ENCODE results near the gene CYTIP. TPM values are rescaled to one million over a fixed set of nuclear protein-coding genes. Genes with fewer than 3 reads are reported as not detected.
"Not testable (repeated sequence)": the region's sequence is repeated elsewhere in the genome, so short reads cannot be mapped to it uniquely, and the experiment has no call there.

Gene CYTIP
- total RNA-seq, 2 experiments from 2014 or later, result 369 to 388 TPM

GRCh38 chr2:157411624-157412336 is 32.1 kb downstream of the CYTIP start:
- peaks cover 66% of the 10 kb centered on the region for H3K36me3 Mint-ChIP-seq
- no peak overlapping the region for H3K4me3 Mint-ChIP-seq
- ChIA-PET CTCF (interaction anchor here (0.7 to 7.4 kb wide), 3 partner anchors 76 to 105 kb away, joined by 3 to 39 read pairs (median 29); no protein-coding TSS in a partner anchor), POLR2A (interaction anchor here (0.9 to 5.6 kb wide), 7 partner anchors 10 to 84 kb away, joined by 3 to 147 read pairs (median 6); partner anchors contain the start of gene CYTIP)
- H3K4me1 Mint-ChIP-seq (ENCODE audit: low read depth), result peaks cover 72% of the 10 kb centered on the region
- peaks cover 4% of the 10 kb centered on the region for H3K9me3 Mint-ChIP-seq
- intact Hi-C loops (cut with micrococcal nuclease), result loop anchor here (2.0 kb wide), 2 partner anchors 29 to 47 kb away; no protein-coding TSS in a partner anchor
- peaks cover 2% of the 10 kb centered on the region for H3K27me3 Mint-ChIP-seq
- DNase-seq, result no peak
- H3K27ac Mint-ChIP-seq, result peak overlapping the region; percentile 98

- H3K27me3 Mint-ChIP-seq; H3K4me3 Mint-ChIP-seq; intact Hi-C loops (cut with micrococcal nuclease); DNase-seq: not testable (repeated sequence)
- CTCF ChIA-PET, result interaction anchor here (0.8 to 1.7 kb wide), 2 partner anchors 78 to 102 kb away, joined by 3 to 18 read pairs; no protein-coding TSS in a partner anchor
- Mint-ChIP-seq H3K9me3 (peaks cover 26% of the 10 kb centered on the region), H3K27ac (peak overlapping the region; percentile 67), H3K4me1 (ENCODE audit: low read depth) (peaks cover 71% of the 10 kb centered on the region), H3K36me3 (peaks cover 46% of the 10 kb centered on the region)
- POLR2A ChIA-PET, result interaction anchor here (1.2 to 2.6 kb wide), 4 partner anchors 13 to 34 kb away, joined by 3 to 13 read pairs (median 7); no protein-coding TSS in a partner anchor
Measured at GRCh38 chr2:157405398-157405797, 38.5 kb downstream of the CYTIP start.

DNA sequence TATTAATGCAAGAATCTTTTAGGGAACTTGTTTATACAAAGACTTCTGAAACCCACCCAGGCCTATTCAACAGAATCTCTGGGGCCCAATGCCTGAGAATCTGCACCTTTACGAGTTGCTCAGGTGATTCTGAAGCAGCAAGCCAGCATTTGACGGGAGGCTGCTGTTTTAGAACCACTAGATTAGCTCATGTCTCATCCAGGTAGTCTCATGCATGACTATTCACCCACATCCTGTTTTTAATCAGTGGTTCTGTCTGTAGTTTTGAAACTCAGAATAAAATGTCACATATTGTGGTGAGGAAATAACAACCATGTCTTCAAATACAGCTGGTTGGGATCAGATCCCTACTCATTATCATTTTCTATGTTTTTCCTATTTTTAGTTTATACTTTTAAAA is 39.5 kb downstream of the CYTIP start:
- CTCF ChIA-PET, result interaction anchor here (0.7 to 2.3 kb wide), 11 partner anchors 9 to 102 kb away, joined by 3 to 27 read pairs (median 4); partner anchors contain the start of gene ERMN
- Mint-ChIP-seq H3K4me1 (ENCODE audit: low read depth) (peaks cover 68% of the 10 kb centered on the region), H3K27me3 (no peaks in the 10 kb centered on the region), H3K27ac (peak overlapping the region; percentile 78), H3K4me3 (no peak overlapping the region), H3K36me3 (peaks cover 49% of the 10 kb centered on the region), H3K9me3 (peaks cover 36% of the 10 kb centered on the region)
- DNase-seq, result peak; percentile 73
- intact Hi-C loops (cut with micrococcal nuclease), result loop anchor here (1.0 kb wide), 6 partner anchors 9 to 148 kb away; no protein-coding TSS in a partner anchor
- POLR2A ChIA-PET, result interaction anchor here (0.9 to 3.2 kb wide), 14 partner anchors 9 to 494 kb away, joined by 3 to 25 read pairs (median 4); no protein-coding TSS in a partner anchor

- H3K4me3 Mint-ChIP-seq; intact Hi-C loops (cut with micrococcal nuclease); H3K27me3 Mint-ChIP-seq: not testable (repeated sequence)
- DNase-seq, result peak; percentile 31
- POLR2A ChIA-PET, result interaction anchor here (1.7 to 3.2 kb wide), 3 partner anchors 10 to 68 kb away, joined by 8 to 25 read pairs (median 10); no protein-coding TSS in a partner anchor
- CTCF ChIA-PET, result interaction anchor here (0.7 to 2.3 kb wide), 4 partner anchors 61 to 75 kb away, joined by 3 to 27 read pairs (median 4); no protein-coding TSS in a partner anchor
- peaks cover 53% of the 10 kb centered on the region for H3K36me3 Mint-ChIP-seq
- peaks cover 48% of the 10 kb centered on the region for H3K9me3 Mint-ChIP-seq
- H3K27ac Mint-ChIP-seq, result peak overlapping the region; percentile 78
- peaks cover 62% of the 10 kb centered on the region for H3K4me1 Mint-ChIP-seq (ENCODE audit: low read depth)
Measured at GRCh38 chr2:157402801-157403485, 40.9 kb downstream of the CYTIP start.

- ChIA-PET CTCF (interaction anchor here (2.4 kb wide), 1 partner anchor 60 kb away, joined by 9 read pairs; no protein-coding TSS in a partner anchor), POLR2A (no interaction called here)
- H3K36me3 Mint-ChIP-seq, result peaks cover 35% of the 10 kb centered on the region
- intact Hi-C loops (cut with micrococcal nuclease), result no loop called here
- no peak for DNase-seq
- H3K9me3 Mint-ChIP-seq, result peaks cover 45% of the 10 kb centered on the region
- H3K27me3 Mint-ChIP-seq, result no peaks in the 10 kb centered on the region
- H3K4me3 Mint-ChIP-seq, result no peak overlapping the region
- no peak overlapping the region for H3K27ac Mint-ChIP-seq
- H3K4me1 Mint-ChIP-seq (ENCODE audit: low read depth), result peaks cover 7% of the 10 kb centered on the region
Measured at GRCh38 chr2:157395811-157396210, 48.1 kb downstream of the CYTIP start.

- intact Hi-C loops (cut with micrococcal nuclease), result no loop called here
- POLR2A ChIA-PET, result no interaction called here
- no peaks in the 10 kb centered on the region for H3K27me3 Mint-ChIP-seq
- no peak overlapping the region for H3K27ac Mint-ChIP-seq
- peaks cover 32% of the 10 kb centered on the region for H3K36me3 Mint-ChIP-seq
- CTCF ChIA-PET, result interaction anchor here (2.4 kb wide), 1 partner anchor 59 kb away, joined by 9 read pairs; no protein-coding TSS in a partner anchor
- DNase-seq, result no peak
- no peaks in the 10 kb centered on the region for H3K4me1 Mint-ChIP-seq (ENCODE audit: low read depth)
- H3K9me3 Mint-ChIP-seq, result peaks cover 45% of the 10 kb centered on the region
- no peak overlapping the region for H3K4me3 Mint-ChIP-seq
Measured at GRCh38 chr2:157394928-157395327, 49.0 kb downstream of the CYTIP start.

- CTCF ChIA-PET, result no interaction called here
- no peak for DNase-seq
- Mint-ChIP-seq H3K36me3 (peaks cover 24% of the 10 kb centered on the region), H3K27ac (no peak overlapping the region), H3K27me3 (no peaks in the 10 kb centered on the region), H3K4me1 (ENCODE audit: low read depth) (no peaks in the 10 kb centered on the region), H3K9me3 (peaks cover 44% of the 10 kb centered on the region), H3K4me3 (no peak overlapping the region)
- POLR2A ChIA-PET, result no interaction called here
- intact Hi-C loops (cut with micrococcal nuclease), result no loop called here
Measured at GRCh38 chr2:157393348-157393747, 50.5 kb downstream of the CYTIP start.

- Mint-ChIP-seq H3K9me3 (peaks cover 54% of the 10 kb centered on the region), H3K4me1 (ENCODE audit: low read depth) (peaks cover 14% of the 10 kb centered on the region), H3K4me3 (no peak overlapping the region), H3K27me3 (no peaks in the 10 kb centered on the region), H3K36me3 (peaks cover 25% of the 10 kb centered on the region), H3K27ac (no peak overlapping the region)
- intact Hi-C loops (cut with micrococcal nuclease), result no loop called here
- ChIA-PET POLR2A (no interaction called here), CTCF (interaction anchor here (0.9 kb wide), 1 partner anchor 86 kb away, joined by 3 read pairs; no protein-coding TSS in a partner anchor)
- DNase-seq, result no peak
Measured at GRCh38 chr2:157388827-157389226, 55.1 kb downstream of the CYTIP start.

DNA sequence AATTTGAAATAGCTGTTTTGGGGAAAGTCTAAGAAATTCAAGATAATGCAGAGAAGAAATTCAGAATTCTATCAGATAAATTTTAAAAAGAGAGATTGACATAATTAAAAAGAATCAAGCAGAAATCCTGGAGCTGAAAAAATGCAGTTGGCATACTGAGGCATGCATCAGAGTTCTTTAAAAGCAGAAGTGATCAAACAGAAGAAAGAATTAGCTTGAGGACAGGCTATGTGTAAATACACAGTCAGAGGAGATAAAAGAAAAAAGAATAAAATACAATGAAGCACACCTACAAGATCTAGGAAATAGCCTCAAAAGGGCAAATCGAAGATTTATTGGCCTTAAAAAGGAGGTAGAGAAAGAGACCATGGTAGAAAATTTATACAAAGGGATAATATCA is 57.1 kb downstream of the CYTIP start:
- Mint-ChIP-seq H3K36me3 (peaks cover 24% of the 10 kb centered on the region), H3K4me3 (no peak overlapping the region), H3K27ac (no peak overlapping the region), H3K9me3 (peaks cover 46% of the 10 kb centered on the region), H3K4me1 (ENCODE audit: low read depth) (peaks cover 18% of the 10 kb centered on the region), H3K27me3 (no peaks in the 10 kb centered on the region)
- intact Hi-C loops (cut with micrococcal nuclease), result no loop called here
- DNase-seq, result no peak
- ChIA-PET POLR2A (no interaction called here), CTCF (interaction anchor here (1.4 kb wide), 1 partner anchor 50 kb away, joined by 6 read pairs; no protein-coding TSS in a partner anchor)

DNA sequence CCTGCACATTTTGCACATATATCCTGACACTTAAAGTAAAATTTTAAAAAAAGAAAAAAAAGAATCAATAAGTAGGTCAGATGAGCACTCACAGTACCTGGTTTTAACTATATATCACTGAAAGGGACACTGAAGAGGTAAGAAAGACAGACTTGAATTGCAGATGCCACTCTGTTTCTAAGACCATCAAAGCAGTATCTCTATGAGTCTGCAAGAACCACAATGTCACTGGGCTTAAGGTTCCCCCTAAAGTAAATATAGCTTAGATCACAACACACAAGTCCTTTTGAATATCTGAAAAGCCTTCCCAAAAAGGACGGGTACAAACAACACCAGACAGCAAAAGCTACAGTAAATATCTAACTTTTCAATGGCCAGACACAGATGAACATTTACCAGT is 57.6 kb downstream of the CYTIP start:
- H3K27me3 Mint-ChIP-seq, result no peaks in the 10 kb centered on the region
- peaks cover 23% of the 10 kb centered on the region for H3K4me1 Mint-ChIP-seq (ENCODE audit: low read depth)
- intact Hi-C loops (cut with micrococcal nuclease), result no loop called here
- ChIA-PET POLR2A (no interaction called here), CTCF (interaction anchor here (1.4 kb wide), 1 partner anchor 50 kb away, joined by 6 read pairs; no protein-coding TSS in a partner anchor)
- no peak overlapping the region for H3K4me3 Mint-ChIP-seq
- DNase-seq, result no peak
- peaks cover 20% of the 10 kb centered on the region for H3K36me3 Mint-ChIP-seq
- H3K27ac Mint-ChIP-seq, result no peak overlapping the region
- peaks cover 41% of the 10 kb centered on the region for H3K9me3 Mint-ChIP-seq

- POLR2A ChIA-PET, result no interaction called here
- CTCF ChIA-PET, result no interaction called here
- intact Hi-C loops (cut with micrococcal nuclease), result no loop called here
Measured at GRCh38 chr2:157377861-157378260, 66.0 kb downstream of the CYTIP start.

DNA sequence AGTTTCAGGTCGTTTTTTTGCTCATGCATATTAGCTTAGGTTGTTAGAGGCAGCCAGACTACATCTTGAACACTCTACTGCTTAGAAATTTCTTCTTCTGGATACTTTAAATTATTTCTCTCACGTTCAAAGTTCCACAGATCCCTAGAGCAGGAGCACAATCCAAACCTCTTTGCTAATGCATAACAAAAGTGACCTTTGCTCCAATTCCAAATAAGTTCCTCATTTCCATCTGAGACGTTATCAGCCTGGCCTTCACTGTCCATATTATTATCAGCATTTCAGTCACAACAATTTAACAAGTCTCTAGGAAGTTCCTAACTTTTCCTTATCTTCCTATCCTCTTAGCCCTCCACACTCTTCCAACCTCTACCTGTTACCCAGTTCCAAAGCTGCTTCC is 67.8 kb downstream of the CYTIP start:
- H3K4me3 Mint-ChIP-seq, result no peak overlapping the region
- peaks cover 28% of the 10 kb centered on the region for H3K9me3 Mint-ChIP-seq
- ChIA-PET POLR2A (no interaction called here), CTCF (no interaction called here)
- peaks cover 15% of the 10 kb centered on the region for H3K4me1 Mint-ChIP-seq (ENCODE audit: low read depth)
- H3K36me3 Mint-ChIP-seq, result peaks cover 37% of the 10 kb centered on the region
- DNase-seq, result no peak
- intact Hi-C loops (cut with micrococcal nuclease), result no loop called here
- H3K27ac Mint-ChIP-seq, result no peak overlapping the region
- no peaks in the 10 kb centered on the region for H3K27me3 Mint-ChIP-seq

More at GRCh38 chr2:157377861-157378260, 66.0 kb downstream of the CYTIP start:
- peaks cover 26% of the 10 kb centered on the region for H3K4me1 Mint-ChIP-seq (ENCODE audit: low read depth)
- no peak for DNase-seq
- peaks cover 40% of the 10 kb centered on the region for H3K36me3 Mint-ChIP-seq
- H3K9me3 Mint-ChIP-seq, result peaks cover 28% of the 10 kb centered on the region
- no peaks in the 10 kb centered on the region for H3K27me3 Mint-ChIP-seq
- H3K4me3 Mint-ChIP-seq, result no peak overlapping the region
- H3K27ac Mint-ChIP-seq, result no peak overlapping the region
